SK-N-SH treated with all-trans-retinoic acid at 6 μM for 48 hours (cell line): ENCODE measurements around the gene NPC1L1.

Source experiments
- RARB ChIP-seq: fragments of 250-450 bp; sonication (Bioruptor Pico); IDR thresholded peaks from 2 replicates; pipeline ENCODE4 v1.8.0; 2021; ENCODE audit warnings: mild to moderate bottlenecking, moderate library complexity
- ZFP30 ChIP-seq: fragments of 450-650 bp; formaldehyde crosslinking; IDR thresholded peaks from 2 replicates; pipeline ENCODE4 v1.5.0; 2022; ENCODE audit warnings: mild to moderate bottlenecking, moderate library complexity
- ZNF565 ChIP-seq: fragments of 450-650 bp; formaldehyde crosslinking; conservative IDR thresholded peaks from 2 replicates; pipeline ENCODE4 v1.5.0; 2020; ENCODE audit warnings: low read depth, mild to moderate bottlenecking, moderate library complexity
- ZNF8 ChIP-seq: fragments of 450-650 bp; formaldehyde crosslinking; IDR thresholded peaks from 2 replicates; pipeline ENCODE4 v1.5.0; 2020; ENCODE audit warnings: mild to moderate bottlenecking, moderate library complexity
- TF ChIP-seq, protein P1 (sequence below): fragments of 250-450 bp; sonication (Bioruptor Pico); IDR thresholded peaks from 2 replicates; pipeline ENCODE4 v1.8.0; 2020; ENCODE audit warnings: mild to moderate bottlenecking, moderate library complexity, borderline replicate concordance

The NPC1L1 gene

DNA sequence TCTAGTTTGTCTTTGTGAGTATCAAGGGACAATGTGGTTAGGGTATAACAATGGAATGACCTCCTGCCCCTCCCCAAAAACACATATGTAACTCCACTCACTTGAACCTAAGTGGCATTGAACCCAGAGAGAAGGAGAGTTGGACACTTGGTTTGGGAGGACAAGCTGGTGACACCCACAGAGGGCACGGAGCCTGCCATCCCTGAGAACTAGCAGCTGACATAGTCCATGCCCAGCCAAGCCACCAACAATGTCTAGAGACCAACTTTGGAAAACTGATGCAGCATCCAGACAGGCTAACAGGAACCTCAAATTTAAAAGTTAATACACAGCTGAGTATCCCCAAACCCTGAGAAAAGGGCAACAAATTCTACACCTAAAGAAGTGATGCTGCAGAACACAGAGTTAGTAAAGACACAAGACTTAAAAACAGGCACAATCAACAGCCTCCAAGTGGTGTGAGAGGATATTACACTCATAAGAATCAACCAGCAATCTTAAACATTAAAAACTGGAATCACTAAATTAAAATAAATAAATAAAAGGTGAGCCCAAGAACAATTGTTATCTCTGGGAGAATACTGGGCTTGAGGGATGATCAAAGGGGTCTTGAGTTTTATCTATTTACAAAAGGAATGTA, 77.8 kb downstream of the NPC1L1 start (continued):
- no peak for TF ChIP-seq ZFP30 (CRISPR knock-in tag)
- TF ChIP-seq ZNF8 (CRISPR knock-in tag): no peak
- no peak for TF ChIP-seq RARB (CRISPR knock-in tag)
- no peak for TF ChIP-seq ZNF565 (CRISPR knock-in tag)
- TF ChIP-seq, protein P1, sequence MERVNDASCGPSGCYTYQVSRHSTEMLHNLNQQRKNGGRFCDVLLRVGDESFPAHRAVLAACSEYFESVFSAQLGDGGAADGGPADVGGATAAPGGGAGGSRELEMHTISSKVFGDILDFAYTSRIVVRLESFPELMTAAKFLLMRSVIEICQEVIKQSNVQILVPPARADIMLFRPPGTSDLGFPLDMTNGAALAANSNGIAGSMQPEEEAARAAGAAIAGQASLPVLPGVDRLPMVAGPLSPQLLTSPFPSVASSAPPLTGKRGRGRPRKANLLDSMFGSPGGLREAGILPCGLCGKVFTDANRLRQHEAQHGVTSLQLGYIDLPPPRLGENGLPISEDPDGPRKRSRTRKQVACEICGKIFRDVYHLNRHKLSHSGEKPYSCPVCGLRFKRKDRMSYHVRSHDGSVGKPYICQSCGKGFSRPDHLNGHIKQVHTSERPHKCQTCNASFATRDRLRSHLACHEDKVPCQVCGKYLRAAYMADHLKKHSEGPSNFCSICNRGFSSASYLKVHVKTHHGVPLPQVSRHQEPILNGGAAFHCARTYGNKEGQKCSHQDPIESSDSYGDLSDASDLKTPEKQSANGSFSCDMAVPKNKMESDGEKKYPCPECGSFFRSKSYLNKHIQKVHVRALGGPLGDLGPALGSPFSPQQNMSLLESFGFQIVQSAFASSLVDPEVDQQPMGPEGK (CRISPR knock-in tag): no peak
